GM19324 (cell line): ENCODE results near the gene YARS1.

Source experiments
- ATAC-seq: cut with Tn5 transposase; IDR thresholded peaks from one replicate; pipeline ENCODE4 v1.9.1; 2021; ENCODE audit warnings: mild to moderate bottlenecking, moderate library complexity; ENCODE audit not compliant: unreplicated experiment, low FRiP score

Gene YARS1

GRCh38 chr1:32748926-32749325, 68.2 kb downstream of the YARS1 start:
- ATAC-seq = no peak

GRCh38 chr1:32748348-32748747, 68.8 kb downstream of the YARS1 start:
- ATAC-seq = no peak

- no peak for ATAC-seq
Measured at GRCh38 chr1:32746130-32746529, 71.0 kb downstream of the YARS1 start.

GRCh38 chr1:32744071-32744425, 73.1 kb downstream of the YARS1 start:
- no peak for ATAC-seq

GRCh38 chr1:32743380-32744070, 73.6 kb downstream of the YARS1 start:
- no peak for ATAC-seq

GRCh38 chr1:32742956-32743355, 74.2 kb downstream of the YARS1 start:
- ATAC-seq = no peak

- no peak for ATAC-seq
Measured at GRCh38 chr1:32742199-32742947, 74.8 kb downstream of the YARS1 start.

GRCh38 chr1:32741413-32742198, 75.6 kb downstream of the YARS1 start:
- no peak for ATAC-seq

GRCh38 chr1:32741059-32741412, 76.1 kb downstream of the YARS1 start:
- ATAC-seq = no peak

- no peak for ATAC-seq
Measured at GRCh38 chr1:32736812-32737791, 80.1 kb downstream of the YARS1 start.

GRCh38 chr1:32733582-32734321, 83.4 kb downstream of the YARS1 start:
- ATAC-seq = no peak

GRCh38 chr1:32729254-32730046, 87.7 kb downstream of the YARS1 start:
- ATAC-seq = no peak

- ATAC-seq = no peak
Measured at GRCh38 chr1:32728413-32729077, 88.6 kb downstream of the YARS1 start.

GRCh38 chr1:32727876-32728275, 89.3 kb downstream of the YARS1 start:
- no peak for ATAC-seq

- ATAC-seq = no peak
Measured at GRCh38 chr1:32725615-32725982, 91.6 kb downstream of the YARS1 start.
